ENCODE measurements around the gene ENPP5.
"Not testable (repeated sequence)": the region's sequence is repeated elsewhere in the genome, so short reads cannot be mapped to it uniquely, and the experiment has no call there.

The ENPP5 gene

DNA sequence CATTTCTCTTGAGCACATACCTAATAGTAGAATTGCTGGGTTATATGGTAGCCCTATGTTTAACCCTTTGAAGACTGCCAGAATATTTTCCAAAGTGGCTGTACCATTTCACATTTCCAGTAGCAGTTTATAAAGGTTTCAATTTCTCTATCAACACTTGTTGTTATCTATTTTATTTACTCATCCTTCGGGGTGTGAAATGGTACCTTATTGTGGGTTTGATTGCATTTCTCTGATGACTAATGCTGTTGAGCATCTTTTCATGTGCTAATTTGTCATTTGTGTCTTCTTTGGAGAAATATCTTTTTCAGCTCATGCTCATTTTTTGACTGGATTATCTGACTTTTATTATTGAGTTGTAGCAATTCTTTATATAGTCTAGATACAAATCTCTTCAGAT lies 35.6 kb downstream of the ENPP5 start:
- H3K4me3 ChIP-seq (ENCODE audit: control insufficient read depth, low read depth, low read length): no peak overlapping the region
- no peak for DNase-seq (ENCODE audit: low read depth)
- TF ChIP-seq, protein P1, sequence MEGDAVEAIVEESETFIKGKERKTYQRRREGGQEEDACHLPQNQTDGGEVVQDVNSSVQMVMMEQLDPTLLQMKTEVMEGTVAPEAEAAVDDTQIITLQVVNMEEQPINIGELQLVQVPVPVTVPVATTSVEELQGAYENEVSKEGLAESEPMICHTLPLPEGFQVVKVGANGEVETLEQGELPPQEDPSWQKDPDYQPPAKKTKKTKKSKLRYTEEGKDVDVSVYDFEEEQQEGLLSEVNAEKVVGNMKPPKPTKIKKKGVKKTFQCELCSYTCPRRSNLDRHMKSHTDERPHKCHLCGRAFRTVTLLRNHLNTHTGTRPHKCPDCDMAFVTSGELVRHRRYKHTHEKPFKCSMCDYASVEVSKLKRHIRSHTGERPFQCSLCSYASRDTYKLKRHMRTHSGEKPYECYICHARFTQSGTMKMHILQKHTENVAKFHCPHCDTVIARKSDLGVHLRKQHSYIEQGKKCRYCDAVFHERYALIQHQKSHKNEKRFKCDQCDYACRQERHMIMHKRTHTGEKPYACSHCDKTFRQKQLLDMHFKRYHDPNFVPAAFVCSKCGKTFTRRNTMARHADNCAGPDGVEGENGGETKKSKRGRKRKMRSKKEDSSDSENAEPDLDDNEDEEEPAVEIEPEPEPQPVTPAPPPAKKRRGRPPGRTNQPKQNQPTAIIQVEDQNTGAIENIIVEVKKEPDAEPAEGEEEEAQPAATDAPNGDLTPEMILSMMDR (IDR thresholded peaks at IDR 0.05; ENCODE audit: control insufficient read depth, insufficient read depth, low read depth, low read length, missing control alignments): no peak

DNA sequence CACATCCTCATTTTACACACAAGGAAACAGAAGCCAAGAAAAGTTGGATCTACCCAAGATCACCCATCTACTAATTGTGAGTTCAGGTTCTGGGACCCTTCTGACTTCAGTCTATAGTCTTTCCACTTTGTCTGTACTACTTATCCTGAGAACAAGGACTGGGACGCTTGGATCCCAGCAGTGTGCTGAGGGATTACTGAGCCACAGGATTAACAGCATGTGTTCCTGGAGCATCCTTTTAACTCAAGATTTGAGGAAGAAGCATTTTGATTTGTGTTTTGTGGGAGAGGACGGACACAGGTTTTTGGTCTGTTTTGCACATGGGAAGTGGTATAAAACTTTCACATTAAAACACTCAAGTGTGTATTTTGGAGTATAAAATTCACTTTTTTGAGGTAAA lies 36.6 kb downstream of the ENPP5 start:
- TF ChIP-seq, protein P1 (IDR thresholded peaks at IDR 0.05; ENCODE audit: control insufficient read depth, insufficient read depth, low read depth, low read length, missing control alignments): no peak
- DNase-seq (ENCODE audit: low read depth): no peak
- H3K4me3 ChIP-seq (ENCODE audit: control insufficient read depth, low read depth, low read length): no peak overlapping the region

DNA sequence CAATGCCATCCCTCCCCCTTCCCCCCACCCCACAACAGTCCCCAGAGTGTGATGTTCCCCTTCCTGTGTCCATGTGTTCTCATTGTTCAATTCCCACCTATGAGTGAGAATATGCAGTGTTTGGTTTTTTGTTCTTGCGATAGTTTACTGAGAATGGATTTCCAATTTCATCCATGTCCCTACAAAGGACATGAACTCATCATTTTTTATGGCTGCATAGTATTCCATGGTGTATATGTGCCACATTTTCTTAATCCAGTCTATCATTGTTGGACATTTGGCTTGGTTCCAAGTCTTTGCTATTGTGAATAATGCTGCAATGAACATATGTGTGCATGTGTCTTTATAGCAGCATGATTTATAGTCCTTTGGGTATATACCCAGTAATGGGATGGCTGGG lies 39.5 kb downstream of the ENPP5 start:
- not testable (repeated sequence) for DNase-seq (ENCODE audit: low read depth); H3K4me3 ChIP-seq (ENCODE audit: control insufficient read depth, low read depth, low read length)

DNA sequence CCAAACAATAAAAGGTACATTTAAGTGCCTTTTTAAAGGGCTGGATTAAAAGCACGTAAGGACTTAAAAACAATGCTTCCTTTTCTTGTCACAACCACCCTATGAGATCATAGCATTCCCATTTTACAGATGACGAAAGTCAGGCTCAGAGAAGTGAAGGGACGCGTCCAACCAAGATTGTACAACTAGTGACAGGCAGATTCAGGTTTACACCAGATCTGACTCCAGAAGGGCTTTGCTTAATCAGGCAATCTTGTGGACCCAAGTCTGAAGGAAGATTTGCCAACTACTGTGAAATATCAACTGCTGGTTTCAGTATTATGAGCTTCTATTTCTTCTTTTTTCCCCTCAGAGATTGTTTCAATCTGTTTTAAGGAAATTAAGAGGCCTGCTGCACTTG lies 40.1 kb downstream of the ENPP5 start:
- TF ChIP-seq, protein P1 (IDR thresholded peaks at IDR 0.05; ENCODE audit: control insufficient read depth, insufficient read depth, low read depth, low read length, missing control alignments): no peak
- no peak overlapping the region for H3K4me3 ChIP-seq (ENCODE audit: control insufficient read depth, low read depth, low read length)
- no peak for DNase-seq (ENCODE audit: low read depth)

DNA sequence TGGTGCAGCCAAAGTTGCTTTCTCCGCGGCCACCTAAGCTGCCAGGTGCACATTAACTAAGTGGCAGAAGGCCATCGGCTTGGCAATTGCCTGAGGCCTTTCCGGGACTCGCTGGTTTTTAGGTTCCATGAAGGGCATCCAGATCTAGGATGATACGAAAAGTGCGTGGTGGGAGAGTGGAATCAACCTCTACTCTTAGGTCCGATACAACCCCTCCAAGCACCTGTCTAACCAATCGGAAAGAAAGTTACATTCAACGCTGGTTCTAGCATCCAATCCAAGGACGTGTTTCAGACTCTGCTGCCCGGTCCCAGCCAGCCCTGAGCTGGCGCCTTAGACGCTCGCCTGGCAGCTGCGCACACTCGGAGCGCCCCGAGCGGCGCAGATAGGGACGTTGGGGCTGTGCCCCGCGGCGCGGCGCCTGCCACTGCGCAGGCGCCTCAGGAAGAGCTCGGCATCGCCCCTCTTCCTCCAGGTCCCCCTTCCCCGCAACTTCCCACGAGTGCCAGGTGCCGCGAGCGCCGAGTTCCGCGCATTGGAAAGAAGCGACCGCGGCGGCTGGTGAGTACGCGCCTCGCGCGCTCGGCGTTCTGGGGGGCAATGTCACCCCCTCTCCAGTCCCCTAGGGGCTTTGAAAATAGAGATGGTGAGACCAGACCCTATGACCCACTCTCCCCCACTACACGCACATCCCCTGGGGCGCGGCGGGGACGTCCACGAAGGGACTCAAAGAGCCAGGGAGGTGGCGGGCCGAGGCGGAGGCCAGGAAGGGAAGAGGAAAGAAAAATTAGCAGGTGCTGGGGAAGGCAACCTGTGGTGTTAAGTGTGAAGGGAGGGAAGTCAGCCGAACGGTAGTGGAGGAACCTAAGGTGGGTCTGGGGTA lies 40.9 kb downstream of the ENPP5 start, which contains the start of gene ENPP4:
ENPP4 (plus strand) TSS at position 361 of the 883 bp plus-strand sequence. CDS start 9,595 bp downstream, outside the sequence.
- peak within 1 kb of the TSS; percentile 46 for H3K4me3 ChIP-seq (ENCODE audit: control insufficient read depth, low read depth, low read length)
- TF ChIP-seq, protein P1 (IDR thresholded peaks at IDR 0.05; ENCODE audit: control insufficient read depth, insufficient read depth, low read depth, low read length, missing control alignments): no peak
- DNase-seq (ENCODE audit: low read depth): peak; percentile 10

DNA sequence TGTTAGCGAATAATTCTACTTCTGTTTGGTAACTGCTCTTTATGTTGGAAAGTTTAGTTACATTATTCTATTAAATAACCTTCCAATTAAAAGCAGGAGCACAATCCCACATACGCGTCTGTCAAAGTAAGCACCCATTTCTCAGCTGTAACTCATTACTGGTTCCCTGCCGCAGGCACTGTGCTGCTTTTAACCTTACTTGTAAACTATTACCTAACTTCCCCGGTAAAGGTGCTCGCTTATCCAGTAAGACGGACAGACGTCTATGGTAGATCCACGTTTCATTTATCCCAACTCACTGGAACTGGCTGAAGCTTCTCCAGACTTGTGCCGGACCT lies 41.5 kb downstream of the ENPP5 start:
- DNase-seq (ENCODE audit: low read depth): no peak
- H3K4me3 ChIP-seq (ENCODE audit: control insufficient read depth, low read depth, low read length): no peak overlapping the region
- TF ChIP-seq, protein P1 (IDR thresholded peaks at IDR 0.05; ENCODE audit: control insufficient read depth, insufficient read depth, low read depth, low read length, missing control alignments): no peak

DNA sequence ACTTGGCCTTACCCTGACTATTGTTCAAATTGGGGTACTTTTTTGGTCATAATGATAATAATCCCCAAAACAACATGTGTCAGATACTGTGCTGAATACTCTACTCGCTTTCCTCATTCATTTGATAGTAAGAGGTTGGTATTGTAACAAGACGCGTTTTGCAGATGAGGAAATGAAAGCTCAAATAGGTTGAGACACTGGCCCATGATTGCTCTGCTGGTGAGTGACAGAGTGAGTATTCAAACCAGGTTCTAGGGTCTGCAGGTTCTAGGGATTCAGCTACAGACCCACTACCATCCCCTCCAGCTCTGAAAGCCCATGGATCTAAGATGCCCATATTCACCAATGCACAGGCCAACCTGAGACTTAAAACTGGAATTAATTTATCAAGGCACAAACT lies 42.3 kb downstream of the ENPP5 start:
- DNase-seq (ENCODE audit: low read depth): no peak
- TF ChIP-seq, protein P1 (IDR thresholded peaks at IDR 0.05; ENCODE audit: control insufficient read depth, insufficient read depth, low read depth, low read length, missing control alignments): no peak
- no peak overlapping the region for H3K4me3 ChIP-seq (ENCODE audit: control insufficient read depth, low read depth, low read length)

DNA sequence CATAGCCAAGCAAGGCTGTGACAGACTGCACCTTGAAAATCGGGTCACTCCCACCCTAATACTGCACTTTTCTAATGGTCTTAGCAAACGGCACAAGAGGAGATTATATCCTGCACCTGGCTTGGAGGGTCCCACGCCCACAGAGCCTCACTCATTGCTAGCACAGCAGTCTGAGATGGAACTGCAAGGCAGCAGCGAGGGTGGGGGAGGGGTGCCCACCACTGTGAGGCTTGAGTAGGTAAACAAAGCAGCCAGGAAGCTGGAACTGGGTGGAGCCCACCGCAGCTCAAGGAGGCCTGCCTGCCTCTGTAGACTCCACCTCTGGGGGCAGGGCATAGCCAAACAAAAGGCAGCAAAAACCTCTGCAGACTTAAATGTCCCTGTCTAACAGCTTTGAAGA lies 51.1 kb downstream of the ENPP5 start:
- not testable (repeated sequence) for H3K4me3 ChIP-seq (ENCODE audit: control insufficient read depth, low read depth, low read length); DNase-seq (ENCODE audit: low read depth)

Measured in AG09309 (cell line).